HL-60 (cell line): ENCODE results near the gene HOXA11.

Source experiments
- DNase-seq, 2 experiments: peaks; one replicate each; pipeline ENCODE4 v3.0.0-alpha.2; 2010 to 2020; ENCODE audit warnings: low read depth in 1 of 2, low spot score in 1 of 2
- H3K27ac ChIP-seq: fragments of 250-450 bp; sonication (Bioruptor Pico); replicated peaks from 2 replicates; pipeline ENCODE4 v1.5.1; 2020; ENCODE audit warnings: mild to moderate bottlenecking, moderate library complexity
- H3K27me3 ChIP-seq: fragments of 250-450 bp; sonication (Bioruptor Pico); 2 replicates; pipeline ENCODE4 v1.5.1; 2021; ENCODE audit warnings: mild to moderate bottlenecking, moderate library complexity; ENCODE audit not compliant: insufficient read depth, poor library complexity, severe bottlenecking
- H3K4me3 ChIP-seq: replicated peaks from 2 replicates; pipeline ENCODE4 v1.5.1; 2011; ENCODE audit warnings: mild to moderate bottlenecking, control low read depth, low read length; ENCODE audit not compliant: insufficient read depth
- GABPA ChIP-seq: IDR thresholded peaks from 2 replicates; pipeline ENCODE4 v1.6.1; 2012; ENCODE audit warnings: low read depth
- POLR2AphosphoS5 ChIP-seq: IDR thresholded peaks from 2 replicates; pipeline ENCODE4 v1.6.1; 2012; ENCODE audit warnings: low read depth
- SPI1 ChIP-seq: IDR thresholded peaks from 2 replicates; pipeline ENCODE4 v1.6.1; 2012; ENCODE audit warnings: low read depth, mild to moderate bottlenecking, borderline replicate concordance
- TF ChIP-seq, protein P1 (sequence below): IDR thresholded peaks from 2 replicates; pipeline ENCODE4 v1.6.1; 2012; ENCODE audit warnings: low read depth; ENCODE audit not compliant: insufficient replicate concordance
- TF ChIP-seq, protein P2 (sequence below): IDR thresholded peaks from one replicate; pipeline ENCODE4 v1.5.1; 2011; ENCODE audit warnings: low read length, control low read depth, inconsistent platforms; ENCODE audit not compliant: insufficient read depth

HOXA11 gene

DNA sequence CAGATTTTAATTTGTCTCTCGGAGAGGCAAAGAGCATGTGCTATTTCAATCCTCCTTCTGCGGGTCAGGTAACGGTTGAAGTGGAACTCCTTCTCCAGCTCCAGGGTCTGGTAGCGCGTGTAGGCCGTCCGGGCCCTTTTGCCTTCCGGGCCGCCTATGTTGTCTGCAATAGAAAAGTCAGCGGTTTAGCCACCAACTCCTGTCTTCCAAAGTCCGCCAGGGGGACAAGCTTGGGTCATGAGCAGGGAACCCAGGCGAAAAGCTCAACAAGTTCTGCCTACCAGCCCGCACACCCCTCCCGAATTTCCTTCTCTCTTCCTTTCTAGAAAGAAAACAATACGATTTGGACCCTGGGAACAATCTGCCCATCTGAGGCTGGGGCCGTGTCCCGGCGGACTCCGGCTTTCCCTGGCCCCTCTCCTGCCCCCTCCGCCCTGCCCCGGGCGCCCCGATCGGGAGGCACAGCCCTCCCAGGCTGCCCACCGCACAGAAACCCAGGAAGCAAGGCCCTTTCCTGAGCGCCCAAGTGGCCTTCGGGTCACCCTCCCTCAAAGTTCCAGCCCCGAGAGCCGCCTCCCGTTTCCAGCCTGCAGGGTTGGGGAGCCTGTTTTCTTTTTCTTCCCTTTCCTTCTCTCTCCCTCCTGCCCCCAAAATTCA, 43.0 kb downstream of the HOXA11 start:
- H3K27me3 ChIP-seq: peaks cover 5% of the 10 kb centered on the region
- no peak overlapping the region for H3K27ac ChIP-seq

DNA sequence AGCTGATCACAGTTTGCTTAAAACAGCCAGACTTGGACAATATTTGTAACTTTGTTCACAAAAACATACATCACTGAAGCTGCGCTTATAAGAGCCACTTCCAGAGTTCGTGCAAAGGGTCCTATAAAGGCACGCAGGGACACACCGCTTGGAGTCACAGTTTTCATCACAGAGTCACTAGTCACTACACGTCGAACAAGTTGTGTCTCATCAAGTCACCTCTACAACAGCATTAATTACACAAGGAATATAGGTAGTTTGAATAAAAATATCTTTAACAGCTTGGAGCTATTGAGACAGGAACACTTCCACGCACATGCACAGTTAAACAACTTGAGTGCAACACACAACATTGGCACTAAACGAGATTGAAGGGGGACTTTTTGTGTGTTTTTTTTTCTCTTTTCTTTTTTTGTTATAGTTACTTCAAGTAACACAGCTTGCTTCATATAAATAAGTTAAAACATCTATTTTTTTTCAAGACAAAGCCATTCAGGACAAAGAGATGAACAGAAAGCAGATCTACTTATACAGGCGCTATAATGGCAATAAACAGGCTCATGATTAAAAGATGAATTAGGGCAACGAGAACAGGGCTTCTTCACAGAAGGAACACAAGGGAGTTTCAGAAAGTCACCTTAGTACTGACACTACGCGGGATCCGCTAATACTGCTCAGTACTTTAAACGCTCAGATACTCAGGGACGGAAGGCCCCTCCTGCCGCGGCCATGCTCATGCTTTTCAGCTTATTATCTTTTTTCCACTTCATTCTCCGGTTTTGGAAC, 43.7 kb downstream of the HOXA11 start:
- TF ChIP-seq, protein P1, sequence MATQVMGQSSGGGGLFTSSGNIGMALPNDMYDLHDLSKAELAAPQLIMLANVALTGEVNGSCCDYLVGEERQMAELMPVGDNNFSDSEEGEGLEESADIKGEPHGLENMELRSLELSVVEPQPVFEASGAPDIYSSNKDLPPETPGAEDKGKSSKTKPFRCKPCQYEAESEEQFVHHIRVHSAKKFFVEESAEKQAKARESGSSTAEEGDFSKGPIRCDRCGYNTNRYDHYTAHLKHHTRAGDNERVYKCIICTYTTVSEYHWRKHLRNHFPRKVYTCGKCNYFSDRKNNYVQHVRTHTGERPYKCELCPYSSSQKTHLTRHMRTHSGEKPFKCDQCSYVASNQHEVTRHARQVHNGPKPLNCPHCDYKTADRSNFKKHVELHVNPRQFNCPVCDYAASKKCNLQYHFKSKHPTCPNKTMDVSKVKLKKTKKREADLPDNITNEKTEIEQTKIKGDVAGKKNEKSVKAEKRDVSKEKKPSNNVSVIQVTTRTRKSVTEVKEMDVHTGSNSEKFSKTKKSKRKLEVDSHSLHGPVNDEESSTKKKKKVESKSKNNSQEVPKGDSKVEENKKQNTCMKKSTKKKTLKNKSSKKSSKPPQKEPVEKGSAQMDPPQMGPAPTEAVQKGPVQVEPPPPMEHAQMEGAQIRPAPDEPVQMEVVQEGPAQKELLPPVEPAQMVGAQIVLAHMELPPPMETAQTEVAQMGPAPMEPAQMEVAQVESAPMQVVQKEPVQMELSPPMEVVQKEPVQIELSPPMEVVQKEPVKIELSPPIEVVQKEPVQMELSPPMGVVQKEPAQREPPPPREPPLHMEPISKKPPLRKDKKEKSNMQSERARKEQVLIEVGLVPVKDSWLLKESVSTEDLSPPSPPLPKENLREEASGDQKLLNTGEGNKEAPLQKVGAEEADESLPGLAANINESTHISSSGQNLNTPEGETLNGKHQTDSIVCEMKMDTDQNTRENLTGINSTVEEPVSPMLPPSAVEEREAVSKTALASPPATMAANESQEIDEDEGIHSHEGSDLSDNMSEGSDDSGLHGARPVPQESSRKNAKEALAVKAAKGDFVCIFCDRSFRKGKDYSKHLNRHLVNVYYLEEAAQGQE: no peak
- no peak for TF ChIP-seq SPI1
- no peak for TF ChIP-seq GABPA
- TF ChIP-seq, protein P2, sequence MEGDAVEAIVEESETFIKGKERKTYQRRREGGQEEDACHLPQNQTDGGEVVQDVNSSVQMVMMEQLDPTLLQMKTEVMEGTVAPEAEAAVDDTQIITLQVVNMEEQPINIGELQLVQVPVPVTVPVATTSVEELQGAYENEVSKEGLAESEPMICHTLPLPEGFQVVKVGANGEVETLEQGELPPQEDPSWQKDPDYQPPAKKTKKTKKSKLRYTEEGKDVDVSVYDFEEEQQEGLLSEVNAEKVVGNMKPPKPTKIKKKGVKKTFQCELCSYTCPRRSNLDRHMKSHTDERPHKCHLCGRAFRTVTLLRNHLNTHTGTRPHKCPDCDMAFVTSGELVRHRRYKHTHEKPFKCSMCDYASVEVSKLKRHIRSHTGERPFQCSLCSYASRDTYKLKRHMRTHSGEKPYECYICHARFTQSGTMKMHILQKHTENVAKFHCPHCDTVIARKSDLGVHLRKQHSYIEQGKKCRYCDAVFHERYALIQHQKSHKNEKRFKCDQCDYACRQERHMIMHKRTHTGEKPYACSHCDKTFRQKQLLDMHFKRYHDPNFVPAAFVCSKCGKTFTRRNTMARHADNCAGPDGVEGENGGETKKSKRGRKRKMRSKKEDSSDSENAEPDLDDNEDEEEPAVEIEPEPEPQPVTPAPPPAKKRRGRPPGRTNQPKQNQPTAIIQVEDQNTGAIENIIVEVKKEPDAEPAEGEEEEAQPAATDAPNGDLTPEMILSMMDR: no peak
- TF ChIP-seq POLR2AphosphoS5: no peak
- Histone ChIP-seq H3K27ac (no peak overlapping the region), H3K4me3 (no peak overlapping the region), H3K27me3 (peaks cover 3% of the 10 kb centered on the region)
- DNase-seq: no peak

More for the DNA sequence above, 43.0 kb downstream of the HOXA11 start:
- no peak for DNase-seq
- TF ChIP-seq, protein P2: no peak
- H3K4me3 ChIP-seq: peak overlapping the region; percentile 67

DNA sequence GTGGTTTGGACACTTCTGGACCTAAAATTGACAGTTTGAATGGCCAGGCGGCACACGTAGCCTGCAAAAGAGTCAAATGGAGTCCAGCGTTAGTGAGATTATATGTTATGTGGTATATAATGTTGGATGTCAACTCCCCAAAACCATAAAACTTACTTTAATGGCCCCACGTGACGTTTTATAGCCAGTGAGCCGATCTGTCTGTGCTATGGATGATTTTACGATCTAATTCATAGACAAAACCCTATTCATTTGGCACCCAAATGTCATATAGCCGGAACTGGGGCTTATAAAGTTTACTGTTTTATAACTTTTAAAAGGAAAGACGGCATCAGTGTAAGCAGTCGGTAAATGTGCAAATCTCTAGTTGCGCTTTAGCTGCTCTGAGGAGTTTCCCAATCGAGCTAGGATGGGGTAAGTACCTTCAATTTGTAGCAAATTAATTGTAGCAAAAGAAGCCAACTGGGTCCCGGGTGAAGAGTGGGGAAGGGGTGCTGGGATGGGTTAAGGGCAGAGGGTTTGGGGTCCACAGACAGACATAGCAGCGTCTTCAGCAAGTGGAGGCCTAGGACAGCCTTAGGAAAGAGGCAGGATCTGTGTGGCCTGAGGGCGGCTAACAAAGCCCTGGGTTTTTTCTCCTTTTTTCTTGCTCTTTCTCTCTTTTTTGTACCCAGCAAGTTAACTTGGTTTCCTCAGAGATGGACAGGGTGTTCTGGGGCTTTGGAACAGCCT, 44.7 kb downstream of the HOXA11 start:
- peaks cover 3% of the 10 kb centered on the region for H3K27me3 ChIP-seq

More for the DNA sequence above, 44.7 kb downstream of the HOXA11 start:
- TF ChIP-seq, protein P1: no peak
- TF ChIP-seq POLR2AphosphoS5 (no peak), SPI1 (no peak), GABPA (no peak)
- TF ChIP-seq, protein P2: no peak
- DNase-seq: no peak
- no peak overlapping the region for H3K27ac ChIP-seq
- H3K4me3 ChIP-seq: no peak overlapping the region
